A673 (cell line): Measurements from ENCODE around the gene BRAF.

Experiments used
- CTCF ChIP-seq: fragments of 300-800, 200-600 bp; sonication (generic); conservative IDR thresholded peaks from 2 replicates; pipeline ENCODE4 v1.5.1; 2017; ENCODE audit warnings: low read depth, mild to moderate bottlenecking, antibody characterized with exemption, low read length, moderate library complexity, mixed read lengths
- EZH2 ChIP-seq: fragments of 200-600 bp; sonication (generic); IDR thresholded peaks from 2 replicates; pipeline ENCODE4 v1.6.1; 2017; ENCODE audit warnings: borderline replicate concordance, low read depth, mild to moderate bottlenecking, mixed read lengths, antibody characterized with exemption, low read length; ENCODE audit not compliant: poor library complexity, severe bottlenecking

- TF ChIP-seq EZH2 (no peak), CTCF (peak; percentile 52)
Measured at GRCh38 chr7:140726281-140726680, 198.4 kb downstream of the BRAF start.
